ENCODE results near the gene PIGM.

PIGM gene

DNA sequence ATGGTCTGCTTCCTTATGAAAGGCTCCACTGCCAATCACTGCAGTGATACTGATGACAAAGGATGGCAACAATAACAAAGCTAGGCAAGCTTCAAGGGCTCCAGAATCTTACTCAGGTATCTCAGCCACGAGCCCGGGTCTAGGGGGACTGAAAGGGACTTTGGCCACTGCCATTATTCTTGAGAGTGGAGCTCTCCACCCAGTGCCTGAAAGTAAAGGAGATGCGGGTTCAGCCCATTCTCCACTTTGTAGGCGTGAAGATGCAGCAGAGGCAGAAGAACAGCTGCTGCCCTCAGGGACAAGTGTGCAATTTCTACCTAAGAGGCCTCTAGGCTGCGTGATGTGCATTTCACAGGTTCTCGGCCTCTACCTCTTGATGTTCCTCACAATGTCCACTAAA, 46.3 kb downstream of the PIGM start:
- no peak for DNase-seq

DNA sequence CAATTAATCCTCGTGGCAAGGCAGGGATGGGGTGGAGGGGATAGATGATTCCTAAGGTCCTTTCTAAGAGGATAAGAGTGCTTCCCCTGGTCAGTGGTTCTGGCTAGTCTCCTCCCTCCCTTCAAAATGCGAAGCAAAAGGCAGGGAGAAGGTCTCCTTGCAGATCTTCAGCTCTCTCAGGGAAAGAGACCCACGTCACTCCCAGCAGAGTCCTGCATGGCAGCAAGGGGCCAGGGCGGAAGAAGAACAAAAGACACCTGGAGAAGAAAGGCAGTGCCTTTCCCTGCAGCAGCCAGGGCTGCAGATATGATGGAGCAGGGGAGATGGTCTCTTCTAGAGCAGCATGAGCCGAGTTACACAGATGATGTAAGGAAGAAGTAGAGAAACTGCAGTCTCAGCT, 48.1 kb downstream of the PIGM start:
- no peak for DNase-seq

- DNase-seq, result no peak
These were observed 49.5 kb downstream of the PIGM start for GRCh38 chr1:159982280-159982679.

DNA sequence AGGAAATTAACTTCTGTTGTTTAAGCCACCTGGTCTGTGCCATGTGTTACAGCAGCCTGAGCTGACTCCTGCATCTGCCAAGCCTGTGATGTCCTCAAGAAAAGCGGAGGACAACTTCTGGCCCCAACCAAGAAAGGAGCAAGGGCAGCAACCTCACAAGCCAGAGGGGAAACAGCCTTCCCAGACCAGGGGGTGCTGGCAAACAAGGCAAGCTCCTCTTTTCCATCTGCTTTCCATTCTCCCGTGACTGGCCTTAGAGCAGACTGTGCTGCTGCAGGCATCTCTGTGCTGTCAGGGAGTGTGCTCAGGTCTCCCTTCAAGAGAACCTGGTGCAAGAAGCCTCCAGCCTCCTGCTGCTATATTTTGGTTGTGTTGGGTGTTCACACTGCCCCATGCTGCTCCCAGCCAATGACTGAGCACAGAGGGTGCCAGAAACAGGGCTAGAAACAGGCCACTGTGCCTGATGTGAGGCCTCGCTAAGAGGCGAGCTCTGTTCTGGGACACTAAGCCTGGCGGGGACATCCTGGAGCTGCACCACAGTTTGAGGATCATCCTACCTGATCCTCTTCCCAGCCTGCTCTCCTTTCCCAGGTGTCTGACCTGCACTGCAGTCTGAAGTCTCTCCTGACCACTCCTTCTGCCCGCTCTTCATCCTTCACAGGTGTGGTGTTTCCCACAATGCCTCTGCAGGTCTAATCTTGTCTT, 50.3 kb downstream of the PIGM start:
- DNase-seq, result no peak

DNA sequence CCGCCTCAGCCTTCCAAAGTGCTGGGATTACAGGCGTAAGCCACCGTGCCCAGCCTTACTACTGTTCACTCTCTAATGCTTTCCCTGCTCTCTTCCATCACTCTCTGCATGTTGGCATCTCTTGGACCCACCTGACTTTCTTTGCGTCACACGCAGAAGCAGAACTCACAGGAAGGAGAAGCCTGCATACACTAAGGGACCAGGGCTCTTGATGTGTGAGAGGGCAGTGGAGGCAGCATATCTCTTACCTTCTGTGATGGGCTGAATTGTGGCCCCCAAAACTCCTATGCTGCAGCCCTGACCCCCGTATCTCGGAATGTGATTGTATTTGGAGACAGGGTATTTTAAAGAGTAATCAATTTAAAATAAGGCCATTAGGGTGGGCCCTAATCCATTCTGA, 51.0 kb downstream of the PIGM start:
- no peak for DNase-seq

DNA sequence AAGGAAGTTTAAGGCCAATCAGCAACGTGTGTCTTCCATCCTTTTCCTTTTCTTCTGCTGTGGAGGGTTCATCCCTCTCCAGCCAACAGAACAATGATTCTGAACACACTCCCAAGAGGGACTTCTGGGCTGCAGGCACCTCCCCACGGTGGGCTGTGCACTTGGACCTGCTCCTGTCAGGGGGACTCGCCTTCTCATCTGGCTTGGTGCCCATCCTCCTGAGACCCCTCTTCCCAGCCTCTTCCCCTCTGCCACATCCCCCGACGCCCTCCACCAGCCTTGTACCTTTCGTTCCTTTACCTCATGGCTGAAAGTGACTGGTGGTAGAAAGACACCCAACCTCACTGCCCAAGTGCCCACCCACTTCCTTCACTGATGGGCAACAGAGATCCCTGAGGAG, 51.7 kb downstream of the PIGM start:
- DNase-seq, result no peak

DNA sequence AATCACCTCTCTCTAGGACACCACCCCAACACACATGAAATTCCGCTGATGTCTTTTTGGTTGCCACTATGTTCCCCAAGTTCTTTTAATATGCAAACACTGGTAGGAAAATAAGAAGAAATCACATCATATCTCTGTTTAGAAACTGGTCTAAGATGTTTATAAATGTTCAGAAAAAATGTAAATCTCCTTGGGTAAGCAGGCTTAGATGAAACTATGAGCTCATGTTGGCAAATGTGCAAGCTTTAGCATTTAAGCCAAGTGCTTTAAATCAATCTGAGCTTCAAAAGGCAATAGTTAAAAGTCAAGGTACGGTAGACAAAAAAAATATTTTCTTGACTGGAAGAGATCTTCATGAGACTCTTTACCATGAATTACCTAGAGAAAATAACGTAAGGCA, 52.5 kb downstream of the PIGM start:
- no peak for DNase-seq

- DNase-seq, result no peak
These were observed 53.7 kb downstream of the PIGM start for GRCh38 chr1:159978107-159978398.

DNA sequence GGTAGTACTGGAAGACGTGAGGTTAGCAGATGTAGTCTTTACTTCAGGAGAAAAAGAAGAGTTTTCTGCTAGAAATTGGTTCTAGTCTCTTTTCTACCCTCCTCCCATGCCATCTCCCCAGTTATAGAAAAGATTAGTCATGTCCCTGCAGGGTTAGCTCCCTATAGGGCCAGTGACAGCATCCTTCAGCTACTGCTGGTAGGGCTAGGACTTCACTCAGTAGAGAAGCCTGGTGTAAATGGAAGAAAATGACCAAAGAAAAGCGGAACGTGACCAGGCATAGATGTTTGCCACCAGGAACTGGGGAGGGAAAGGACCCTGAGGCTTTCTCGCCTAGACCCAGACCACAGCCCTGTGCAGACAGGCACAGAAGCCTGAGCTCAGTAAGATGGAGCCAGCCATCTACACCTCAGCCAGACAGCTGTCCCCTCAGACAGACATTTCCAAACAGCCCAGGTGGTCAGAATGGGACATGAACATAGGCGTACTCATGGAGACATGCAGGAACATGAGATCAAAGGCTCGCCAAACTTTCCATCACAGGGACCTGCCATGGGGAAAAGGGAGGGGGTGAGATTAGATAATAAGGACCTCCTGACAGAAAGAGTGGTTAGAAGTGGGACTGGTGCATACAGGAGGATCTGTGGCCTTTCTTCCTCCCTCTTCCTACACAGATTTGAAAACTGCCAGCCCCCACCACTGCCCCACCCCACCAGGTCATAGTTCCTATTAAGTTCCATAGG, 54.3 kb downstream of the PIGM start:
- DNase-seq, result no peak
